Keratinocyte (primary cell): ENCODE results near the gene FAM135A. TPM values are rescaled to one million over a fixed set of nuclear protein-coding genes. Genes with fewer than 3 reads are reported as not detected.

Source experiments
- DNase-seq: peaks from one replicate; pipeline ENCODE4 v3.0.0-alpha.2; 2011; ENCODE audit warnings: low read depth, missing footprints, low spot score
- FAIRE-seq: peaks from 2 replicates; lab custom pipeline; 2011; peaks lifted over from hg19 to GRCh38; lab: Jason Lieb, UNC
- H2AFZ ChIP-seq: 2 replicates; pipeline ENCODE4 v1.6.0; 2012; ENCODE audit warnings: low read length, control low read depth, inconsistent platforms; ENCODE audit not compliant: control insufficient read depth
- H3K27ac ChIP-seq: 2 replicates; pipeline ENCODE4 v1.5.1; 2011; ENCODE audit warnings: low read length; ENCODE audit not compliant: control insufficient read depth, insufficient read depth
- H3K27me3 ChIP-seq: 3 replicates; pipeline ENCODE4 v1.6.0; 2011; ENCODE audit warnings: low read length; ENCODE audit not compliant: control insufficient read depth, insufficient read depth; ENCODE audit errors: extremely low read depth
- H3K36me3 ChIP-seq, 2 experiments: 2 replicates in 1 of 2; 3 replicates in 1 of 2; pipeline ENCODE4 v1.5.1; 2011; ENCODE audit warnings: low read length in 2 of 2, mild to moderate bottlenecking in 1 of 2; ENCODE audit not compliant: control insufficient read depth in 2 of 2, insufficient read depth in 2 of 2; ENCODE audit errors: extremely low read depth in 1 of 2
- H3K4me1 ChIP-seq: 3 replicates; pipeline ENCODE4 v1.5.1; 2011; ENCODE audit warnings: low read length; ENCODE audit not compliant: control insufficient read depth, insufficient read depth; ENCODE audit errors: extremely low read depth
- H3K4me2 ChIP-seq: 3 replicates; pipeline ENCODE4 v1.6.0; 2011; ENCODE audit warnings: low read depth, low read length; ENCODE audit not compliant: control insufficient read depth, insufficient read depth; ENCODE audit errors: extremely low read depth
- H3K4me3 ChIP-seq, 3 experiments: fragments of 200-600 bp in 1 of 3; sonication (generic) in 1 of 3; 2 replicates in 2 of 3; 3 replicates in 1 of 3; pipeline ENCODE4 v1.5.1; 2011 to 2016; ENCODE audit warnings: low read length in 3 of 3, mild to moderate bottlenecking in 3 of 3, control low read depth in 2 of 3, inconsistent platforms in 1 of 3, low read depth in 1 of 3, mixed read lengths in 1 of 3, mixed run types in 1 of 3, moderate library complexity in 1 of 3; ENCODE audit not compliant: control insufficient read depth in 2 of 3, insufficient read depth in 2 of 3; ENCODE audit errors: extremely low read depth in 1 of 3
- H3K79me2 ChIP-seq: 2 replicates; pipeline ENCODE4 v1.6.0; 2012; ENCODE audit warnings: low read length; ENCODE audit not compliant: control insufficient read depth, insufficient read depth
- H3K9ac ChIP-seq: 3 replicates; pipeline ENCODE4 v1.6.0; 2011; ENCODE audit warnings: low read length; ENCODE audit not compliant: control insufficient read depth, insufficient read depth; ENCODE audit errors: extremely low read depth
- H3K9me1 ChIP-seq: 3 replicates; pipeline ENCODE4 v1.6.0; 2011; ENCODE audit warnings: low read length; ENCODE audit not compliant: control insufficient read depth, insufficient read depth; ENCODE audit errors: extremely low read depth
- H3K9me3 ChIP-seq: 2 replicates; pipeline ENCODE4 v1.5.1; 2012; ENCODE audit warnings: low read depth, low read length; ENCODE audit not compliant: control insufficient read depth
- H4K20me1 ChIP-seq: 3 replicates; pipeline ENCODE4 v1.6.0; 2011; ENCODE audit warnings: low read length; ENCODE audit not compliant: control insufficient read depth, insufficient read depth; ENCODE audit errors: extremely low read depth
- EZH2 ChIP-seq: IDR thresholded peaks from one replicate; pipeline ENCODE4 v1.6.1; 2012; ENCODE audit warnings: inconsistent platforms, mild to moderate bottlenecking, low read length, moderate library complexity
- dilution Hi-C: fragments of 300-500 bp; cut with MboI; formaldehyde crosslinking; loops from one replicate; pipeline ENCODE4 v1.7.0; 2020; ENCODE audit warnings: low sequenced_read_pairs; ENCODE audit not compliant: extremely low pct_ligation_motif_present
- polyA plus RNA-seq, 5 experiments: library from polyadenylated mRNA; depleted of rRNA in 3 of 5; stranded (reverse) in 3 of 5; stranded (forward) in 1 of 5; unstranded in 1 of 5; fragments of >200 nt; gene quantifications; 1 replicate in 1 of 5; 2 replicates in 3 of 5; 3 replicates in 1 of 5; pipeline versions ENCODE4 v1.2.1 to v1.2.3, GENCODE V29; 2011 to 2012; ENCODE audit warnings: missing spikeins in 2 of 5, low read depth in 1 of 5, low replicate concordance in 1 of 5
- TF ChIP-seq, protein P1 (sequence below), 3 experiments: IDR thresholded peaks in 1 of 3; conservative IDR thresholded peaks in 1 of 3; optimal IDR thresholded peaks in 1 of 3; 2 replicates in 2 of 3; 3 replicates in 1 of 3; pipeline versions ENCODE3 to v1.5.1; 2011; ENCODE audit warnings: low read length in 3 of 3, mild to moderate bottlenecking in 3 of 3, moderate library complexity in 2 of 3, control low read depth in 1 of 3, inconsistent platforms in 1 of 3; ENCODE audit not compliant: insufficient read depth in 2 of 3; ENCODE audit errors: extremely low read depth in 1 of 3

The FAM135A gene
- polyA plus RNA-seq, 1 donor (not counting 4 experiments of a cell fraction or from before 2014, with no cell fraction given) = 21.3 TPM

- H3K9ac ChIP-seq = no peak overlapping the region
- peaks cover 9% of the 10 kb centered on the region for H3K79me2 ChIP-seq
- H3K9me3 ChIP-seq = no peaks in the 10 kb centered on the region
- peaks cover 9% of the 10 kb centered on the region for H3K4me1 ChIP-seq
- DNase-seq = no peak
- no peak overlapping the region for H3K4me3 ChIP-seq
- TF ChIP-seq, protein P1, sequence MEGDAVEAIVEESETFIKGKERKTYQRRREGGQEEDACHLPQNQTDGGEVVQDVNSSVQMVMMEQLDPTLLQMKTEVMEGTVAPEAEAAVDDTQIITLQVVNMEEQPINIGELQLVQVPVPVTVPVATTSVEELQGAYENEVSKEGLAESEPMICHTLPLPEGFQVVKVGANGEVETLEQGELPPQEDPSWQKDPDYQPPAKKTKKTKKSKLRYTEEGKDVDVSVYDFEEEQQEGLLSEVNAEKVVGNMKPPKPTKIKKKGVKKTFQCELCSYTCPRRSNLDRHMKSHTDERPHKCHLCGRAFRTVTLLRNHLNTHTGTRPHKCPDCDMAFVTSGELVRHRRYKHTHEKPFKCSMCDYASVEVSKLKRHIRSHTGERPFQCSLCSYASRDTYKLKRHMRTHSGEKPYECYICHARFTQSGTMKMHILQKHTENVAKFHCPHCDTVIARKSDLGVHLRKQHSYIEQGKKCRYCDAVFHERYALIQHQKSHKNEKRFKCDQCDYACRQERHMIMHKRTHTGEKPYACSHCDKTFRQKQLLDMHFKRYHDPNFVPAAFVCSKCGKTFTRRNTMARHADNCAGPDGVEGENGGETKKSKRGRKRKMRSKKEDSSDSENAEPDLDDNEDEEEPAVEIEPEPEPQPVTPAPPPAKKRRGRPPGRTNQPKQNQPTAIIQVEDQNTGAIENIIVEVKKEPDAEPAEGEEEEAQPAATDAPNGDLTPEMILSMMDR (optimal IDR thresholded peaks at IDR 0.05 in 1 of 3, IDR thresholded peaks at IDR 0.05 in 1 of 3, conservative IDR thresholded peaks at IDR 0.05 in 1 of 3; ENCODE audit: extremely low read depth in 1 of 3, insufficient read depth in 2 of 3, low read length in 3 of 3) = no peak
- no peak for TF ChIP-seq EZH2
- no peaks in the 10 kb centered on the region for H3K27me3 ChIP-seq
- no peaks in the 10 kb centered on the region for H3K36me3 ChIP-seq
- H4K20me1 ChIP-seq = no peaks in the 10 kb centered on the region
- dilution Hi-C loops = no loop called here
- H3K27ac ChIP-seq = no peak overlapping the region
- H3K9me1 ChIP-seq = no peaks in the 10 kb centered on the region
- H3K4me2 ChIP-seq = no peak overlapping the region
- no peak overlapping the region for H2AFZ ChIP-seq
- FAIRE-seq = no peak
These were observed 4.1 kb upstream of the FAM135A start for GRCh38 chr6:70409216-70409615.

DNA sequence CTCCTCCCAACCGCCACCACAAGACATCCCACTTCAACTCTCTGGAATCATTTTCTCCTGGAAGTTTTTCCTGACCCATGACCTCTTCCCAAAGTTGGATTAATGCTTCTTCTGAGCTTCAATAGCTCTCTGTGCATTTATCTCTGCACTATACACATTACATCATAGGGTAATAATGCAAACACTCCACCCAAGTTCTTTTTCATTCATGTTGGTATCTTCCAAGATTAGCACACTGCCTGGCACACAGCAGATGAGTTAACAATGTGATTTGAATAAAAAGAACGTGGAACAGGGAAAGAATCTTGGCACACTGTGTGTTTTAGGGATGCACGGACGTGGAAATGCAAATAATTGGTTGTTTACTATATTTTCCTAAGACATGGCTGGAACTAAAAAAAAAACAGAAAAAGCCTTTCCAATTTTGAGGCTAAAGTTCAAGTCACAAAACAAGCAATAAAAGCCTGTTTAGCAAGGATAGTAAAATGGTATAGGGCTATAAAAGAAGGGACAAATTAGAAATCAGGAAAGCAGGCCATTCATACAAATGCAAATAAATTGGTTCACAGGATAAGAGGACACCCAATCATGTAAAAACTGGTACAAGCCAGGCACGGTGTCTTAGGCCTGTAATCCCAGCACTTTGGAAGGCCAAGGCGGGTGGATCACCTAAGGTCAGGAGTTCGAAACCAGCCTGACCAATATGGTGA is 1.6 kb upstream of the FAM135A start:
- no peak overlapping the region for H3K4me3 ChIP-seq
- no peaks in the 10 kb centered on the region for H4K20me1 ChIP-seq
- FAIRE-seq = no peak
- no peak for TF ChIP-seq EZH2
- TF ChIP-seq, protein P1 (optimal IDR thresholded peaks at IDR 0.05 in 1 of 3, IDR thresholded peaks at IDR 0.05 in 1 of 3, conservative IDR thresholded peaks at IDR 0.05 in 1 of 3; ENCODE audit: extremely low read depth in 1 of 3, insufficient read depth in 2 of 3, low read length in 3 of 3) = no peak
- peak overlapping the region; percentile 90 for H3K4me2 ChIP-seq
- no peak overlapping the region for H2AFZ ChIP-seq
- no peak overlapping the region for H3K9ac ChIP-seq
- H3K79me2 ChIP-seq = peaks cover 19% of the 10 kb centered on the region
- H3K9me1 ChIP-seq = no peaks in the 10 kb centered on the region
- H3K27ac ChIP-seq = no peak overlapping the region
- H3K36me3 ChIP-seq = no peaks in the 10 kb centered on the region
- H3K9me3 ChIP-seq = no peaks in the 10 kb centered on the region
- peaks cover 17% of the 10 kb centered on the region for H3K4me1 ChIP-seq
- H3K27me3 ChIP-seq = no peaks in the 10 kb centered on the region
- no peak for DNase-seq
- dilution Hi-C loops = no loop called here
